ENCODE data around the gene SEL1L2. TPM values are rescaled to one million over a fixed set of nuclear protein-coding genes. Genes with fewer than 3 reads are reported as not detected.
"Not testable (repeated sequence)": the region's sequence is repeated elsewhere in the genome, so short reads cannot be mapped to it uniquely, and the experiment has no call there.

Gene SEL1L2
- polyA plus RNA-seq (ENCODE audit: insufficient read length in 3 of 3), result under 1 TPM in 2 of 3 donors, not detected in 1; 0.07 to 0.39 TPM

GRCh38 chr20:13990465-13990864, at the start of gene SEL1L2:
TSS of gene SEL1L2 (minus strand) at chr20:13990614. CDS start at chr20:13990534, 80 bp downstream.
- DNase-seq (ENCODE audit: low read depth in 3 of 3, low spot score in 2 of 3), result no peak

GRCh38 chr20:14036567-14036966, 46.2 kb upstream of the SEL1L2 start:
- DNase-seq (ENCODE audit: low read depth in 3 of 3, low spot score in 2 of 3), result no peak

GRCh38 chr20:14033310-14033709, 42.9 kb upstream of the SEL1L2 start:
- no peak for DNase-seq (ENCODE audit: low read depth in 3 of 3, low spot score in 2 of 3)

- no peak for DNase-seq (ENCODE audit: low read depth in 3 of 3, low spot score in 2 of 3)
Measured at GRCh38 chr20:14030991-14031390, 40.6 kb upstream of the SEL1L2 start.

GRCh38 chr20:14012671-14013070, 22.3 kb upstream of the SEL1L2 start:
- no peak for DNase-seq (ENCODE audit: low read depth in 3 of 3, low spot score in 2 of 3)

GRCh38 chr20:14009208-14009607, 18.8 kb upstream of the SEL1L2 start:
- no peak for DNase-seq (ENCODE audit: low read depth in 3 of 3, low spot score in 2 of 3)

GRCh38 chr20:14005996-14006395, 15.6 kb upstream of the SEL1L2 start:
- DNase-seq (ENCODE audit: low read depth in 3 of 3, low spot score in 2 of 3), result no peak

GRCh38 chr20:14000917-14001316, 10.5 kb upstream of the SEL1L2 start:
- DNase-seq (ENCODE audit: low read depth in 3 of 3, low spot score in 2 of 3), result no peak

GRCh38 chr20:13996265-13996664, 5.9 kb upstream of the SEL1L2 start:
- DNase-seq (ENCODE audit: low read depth in 3 of 3, low spot score in 2 of 3), result peak in 1 of 3 donors; percentile 15

GRCh38 chr20:13995841-13996240, 5.4 kb upstream of the SEL1L2 start:
- DNase-seq (ENCODE audit: low read depth in 3 of 3, low spot score in 2 of 3), result peak in 2 of 3 donors; percentile 19 to 30

- DNase-seq (ENCODE audit: low read depth in 3 of 3, low spot score in 2 of 3), result peak; percentile 63 to 87 (median 75)
Measured at GRCh38 chr20:13995086-13995665, 4.8 kb upstream of the SEL1L2 start, which contains the start of gene MACROD2. TSS of gene MACROD2 (plus strand) at chr20:13995516.

- not testable (repeated sequence) for DNase-seq (ENCODE audit: low read depth in 3 of 3, low spot score in 2 of 3)
Measured at GRCh38 chr20:13991955-13992354, 1.5 kb upstream of the SEL1L2 start.

GRCh38 chr20:13991311-13991710, 897 bp upstream of the SEL1L2 start:
- DNase-seq (ENCODE audit: low read depth in 3 of 3, low spot score in 2 of 3), result no peak

GRCh38 chr20:13984211-13984610, 6.2 kb downstream of the SEL1L2 start:
- DNase-seq (ENCODE audit: low read depth in 3 of 3, low spot score in 2 of 3), result no peak

GRCh38 chr20:13960525-13960924, 29.9 kb downstream of the SEL1L2 start:
- no peak for DNase-seq (ENCODE audit: low read depth in 3 of 3, low spot score in 2 of 3)

- DNase-seq (ENCODE audit: low read depth in 3 of 3, low spot score in 2 of 3), result no peak
Measured at GRCh38 chr20:13960119-13960518, 30.3 kb downstream of the SEL1L2 start.

- no peak for DNase-seq (ENCODE audit: low read depth in 3 of 3, low spot score in 2 of 3)
Measured at GRCh38 chr20:13953227-13953626, 37.2 kb downstream of the SEL1L2 start.

- no peak for DNase-seq (ENCODE audit: low read depth in 3 of 3, low spot score in 2 of 3)
Measured at GRCh38 chr20:13947719-13948118, 42.7 kb downstream of the SEL1L2 start.

GRCh38 chr20:13941031-13941430, 49.4 kb downstream of the SEL1L2 start:
- no peak for DNase-seq (ENCODE audit: low read depth in 3 of 3, low spot score in 2 of 3)

GRCh38 chr20:13936781-13937576, 53.4 kb downstream of the SEL1L2 start:
- DNase-seq (ENCODE audit: low read depth in 3 of 3, low spot score in 2 of 3), result no peak

- no peak for DNase-seq (ENCODE audit: low read depth in 3 of 3, low spot score in 2 of 3)
Measured at GRCh38 chr20:13934992-13935894, 55.2 kb downstream of the SEL1L2 start.

All from right renal cortex interstitium (tissue), 3 donors.